ENCODE measurements around the gene STIMATE.
A peak's percentile ranks its signal among the peaks of the same experiment; 100 is the strongest.

STIMATE gene

GRCh38 chr3:52892625-52893311, 4.6 kb downstream of the STIMATE start:
- H3K27me3 Mint-ChIP-seq (ENCODE audit: low read depth), result no peaks in the 10 kb centered on the region
- peak overlapping the region in 2 of 3 experiments; percentile 13 to 29 for H3K4me3 Mint-ChIP-seq
- no peaks in the 10 kb centered on the region for H3K36me3 Mint-ChIP-seq (ENCODE audit: low read depth)
- peak overlapping the region; percentile 83 to 93 (median 92) for H3K27ac Mint-ChIP-seq
- H3K4me1 Mint-ChIP-seq, result peaks cover 42% of the 10 kb centered on the region
- TF ChIP-seq CTCF (IDR thresholded peaks at IDR 0.05; ENCODE audit: unreplicated experiment in 3 of 3), result no peak
- H3K9me3 Mint-ChIP-seq, result no peaks in the 10 kb centered on the region

GRCh38 chr3:52892290-52892624, 5.1 kb downstream of the STIMATE start:
- no peak for TF ChIP-seq CTCF (IDR thresholded peaks at IDR 0.05; ENCODE audit: unreplicated experiment in 3 of 3)
- no peaks in the 10 kb centered on the region for H3K9me3 Mint-ChIP-seq
- H3K4me1 Mint-ChIP-seq, result peaks cover 42% of the 10 kb centered on the region
- H3K27ac Mint-ChIP-seq, result peak overlapping the region; percentile 83 to 93 (median 92)
- no peaks in the 10 kb centered on the region for H3K27me3 Mint-ChIP-seq (ENCODE audit: low read depth)
- H3K36me3 Mint-ChIP-seq (ENCODE audit: low read depth), result no peaks in the 10 kb centered on the region
- no peak overlapping the region for H3K4me3 Mint-ChIP-seq

GRCh38 chr3:52891615-52892081, 5.7 kb downstream of the STIMATE start:
- peak overlapping the region in 2 of 3 experiments; percentile 13 to 37 for H3K4me3 Mint-ChIP-seq
- peaks cover 2% of the 10 kb centered on the region for H3K36me3 Mint-ChIP-seq (ENCODE audit: low read depth)
- peaks cover 39% of the 10 kb centered on the region for H3K4me1 Mint-ChIP-seq
- H3K9me3 Mint-ChIP-seq, result no peaks in the 10 kb centered on the region
- TF ChIP-seq CTCF (IDR thresholded peaks at IDR 0.05; ENCODE audit: unreplicated experiment in 3 of 3), result no peak
- no peaks in the 10 kb centered on the region for H3K27me3 Mint-ChIP-seq (ENCODE audit: low read depth)
- H3K27ac Mint-ChIP-seq, result peak overlapping the region; percentile 83 to 93 (median 92)

DNA sequence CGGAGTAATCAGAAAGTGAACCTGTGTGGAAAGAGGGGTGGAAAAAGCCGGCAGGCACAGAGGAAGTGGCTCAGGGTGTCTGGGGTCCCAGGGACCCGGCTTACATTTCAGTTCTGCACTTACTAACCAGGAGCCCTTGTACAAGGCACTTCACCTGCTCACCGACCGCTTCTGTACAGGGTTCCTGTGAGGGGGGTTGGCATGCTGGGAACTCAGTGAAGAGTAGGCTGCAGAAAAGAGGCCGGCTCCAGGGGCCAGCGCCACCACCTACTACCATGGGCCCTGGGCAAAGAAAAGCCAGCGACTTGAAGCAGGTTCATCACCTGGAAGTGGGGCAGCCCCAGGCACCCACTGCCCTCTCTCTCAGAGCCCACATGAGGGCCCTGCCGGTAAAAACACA, 6.2 kb downstream of the STIMATE start:
- peak overlapping the region; percentile 83 to 93 (median 92) for H3K27ac Mint-ChIP-seq
- H3K4me3 Mint-ChIP-seq, result no peak overlapping the region
- H3K36me3 Mint-ChIP-seq (ENCODE audit: low read depth), result peaks cover 5% of the 10 kb centered on the region
- H3K27me3 Mint-ChIP-seq (ENCODE audit: low read depth), result no peaks in the 10 kb centered on the region
- TF ChIP-seq CTCF (IDR thresholded peaks at IDR 0.05; ENCODE audit: unreplicated experiment in 3 of 3), result no peak
- H3K4me1 Mint-ChIP-seq, result peaks cover 36% of the 10 kb centered on the region
- H3K9me3 Mint-ChIP-seq, result no peaks in the 10 kb centered on the region

DNA sequence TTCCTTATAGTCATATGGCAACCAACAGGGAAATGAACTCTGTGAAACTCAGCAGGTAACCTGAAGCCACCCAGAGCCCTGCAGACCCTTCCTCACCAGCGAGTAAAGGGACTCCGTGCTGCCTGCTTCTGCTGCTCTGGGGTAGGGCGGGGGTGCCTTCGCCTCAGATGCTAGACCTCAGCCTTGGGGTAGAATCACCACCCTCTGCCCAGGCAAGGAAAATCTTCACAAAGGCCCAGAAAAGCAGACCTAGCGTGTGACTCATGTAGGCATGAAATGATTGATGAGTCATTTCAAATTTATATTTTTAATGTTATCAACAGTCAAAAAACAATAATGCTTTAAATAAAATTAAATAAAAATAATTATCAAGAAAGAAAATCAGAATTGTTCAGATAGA, 6.6 kb downstream of the STIMATE start:
- peaks cover 32% of the 10 kb centered on the region for H3K4me1 Mint-ChIP-seq
- H3K27ac Mint-ChIP-seq, result peak overlapping the region in 1 of 3 experiments; percentile 93
- peaks cover 1% of the 10 kb centered on the region for H3K9me3 Mint-ChIP-seq
- no peaks in the 10 kb centered on the region for H3K27me3 Mint-ChIP-seq (ENCODE audit: low read depth)
- H3K36me3 Mint-ChIP-seq (ENCODE audit: low read depth), result peaks cover 7% of the 10 kb centered on the region
- TF ChIP-seq CTCF (IDR thresholded peaks at IDR 0.05; ENCODE audit: unreplicated experiment in 3 of 3), result no peak
- H3K4me3 Mint-ChIP-seq, result no peak overlapping the region

GRCh38 chr3:52889901-52890300, 7.4 kb downstream of the STIMATE start:
- no peak for TF ChIP-seq CTCF (IDR thresholded peaks at IDR 0.05; ENCODE audit: unreplicated experiment in 3 of 3)
- Mint-ChIP-seq H3K4me1 (peaks cover 25% of the 10 kb centered on the region), H3K9me3 (peaks cover 2% of the 10 kb centered on the region), H3K27ac (peak overlapping the region in 2 of 3 experiments; percentile 12 to 93), H3K4me3 (no peak overlapping the region), H3K27me3 (ENCODE audit: low read depth) (no peaks in the 10 kb centered on the region), H3K36me3 (ENCODE audit: low read depth) (peaks cover 16% of the 10 kb centered on the region)

Measured in nephron (organoid).